Germinal center (tissue), 1 donor: ENCODE results near the gene C1orf141.
"Not testable (repeated sequence)": the region's sequence is repeated elsewhere in the genome, so short reads cannot be mapped to it uniquely, and the experiment has no call there.

Experiments
- DNase-seq: peaks from one replicate; pipeline ENCODE4 v3.0.0; 2012; ENCODE audit warnings: mixed read lengths, low spot score

The C1orf141 gene

GRCh38 chr1:67134695-67135094 lies at the start of gene C1orf141:
C1orf141 (minus strand) TSS chr1:67134970; CDS start chr1:67127240, 7,730 bp downstream.
- DNase-seq, result peak; percentile 16

GRCh38 chr1:67175530-67176087 lies 40.8 kb upstream of the C1orf141 start:
- no peak for DNase-seq

GRCh38 chr1:67174716-67175284 lies 40.0 kb upstream of the C1orf141 start:
- DNase-seq, result no peak

- no peak for DNase-seq
Measured at GRCh38 chr1:67173988-67174387, 39.2 kb upstream of the C1orf141 start.

- DNase-seq, result no peak
Measured at GRCh38 chr1:67171978-67172377, 37.2 kb upstream of the C1orf141 start.

- DNase-seq, result no peak
Measured at GRCh38 chr1:67171574-67171955, 36.8 kb upstream of the C1orf141 start.

GRCh38 chr1:67170751-67171573 lies 36.2 kb upstream of the C1orf141 start:
- DNase-seq, result no peak

GRCh38 chr1:67169932-67170331 lies 35.2 kb upstream of the C1orf141 start:
- DNase-seq, result no peak

- DNase-seq, result no peak
Measured at GRCh38 chr1:67169496-67169895, 34.7 kb upstream of the C1orf141 start.

- no peak for DNase-seq
Measured at GRCh38 chr1:67166196-67166595, 31.4 kb upstream of the C1orf141 start, which contains the start of gene IL23R. IL23R (plus strand) TSS chr1:67166454; CDS start chr1:67168121, 1,667 bp downstream.

GRCh38 chr1:67165468-67166041 lies 30.8 kb upstream of the C1orf141 start:
- no peak for DNase-seq

- no peak for DNase-seq
Measured at GRCh38 chr1:67162954-67163353, 28.2 kb upstream of the C1orf141 start.

GRCh38 chr1:67159233-67159632 lies 24.5 kb upstream of the C1orf141 start:
- DNase-seq, result no peak

GRCh38 chr1:67158401-67158800 lies 23.6 kb upstream of the C1orf141 start:
- DNase-seq, result no peak

- no peak for DNase-seq
Measured at GRCh38 chr1:67150931-67151330, 16.2 kb upstream of the C1orf141 start.

GRCh38 chr1:67149179-67149770 lies 14.5 kb upstream of the C1orf141 start:
- DNase-seq, result peak; percentile 66

- no peak for DNase-seq
Measured at GRCh38 chr1:67148516-67149178, 13.9 kb upstream of the C1orf141 start.

- DNase-seq, result not testable (repeated sequence)
Measured at GRCh38 chr1:67147973-67148372, 13.2 kb upstream of the C1orf141 start.

- no peak for DNase-seq
Measured at GRCh38 chr1:67146539-67146938, 11.8 kb upstream of the C1orf141 start.

- DNase-seq, result no peak
Measured at GRCh38 chr1:67146101-67146500, 11.3 kb upstream of the C1orf141 start.

GRCh38 chr1:67144696-67145095 lies 9.9 kb upstream of the C1orf141 start:
- DNase-seq, result no peak

- DNase-seq, result no peak
Measured at GRCh38 chr1:67143966-67144365, 9.2 kb upstream of the C1orf141 start.
